Central memory CD8-positive, alpha-beta T cell (primary cell): ENCODE measurements around the gene MRPL48.
A peak's percentile ranks its signal among the peaks of the same experiment; 100 is the strongest.
"Not testable (repeated sequence)": the region's sequence is repeated elsewhere in the genome, so short reads cannot be mapped to it uniquely, and the experiment has no call there.

Experiments used
- ATAC-seq: fragments of 150-1000 bp; cut with Tn5 transposase; replicated peaks from 2 replicates; pipeline ENCODE4 v1.10.0; 2022; ENCODE audit warnings: mild to moderate bottlenecking, moderate FRiP score, moderate number of reproducible peaks; ENCODE audit not compliant: poor library complexity, severe bottlenecking; ENCODE audit errors: extremely low read depth
- DNase-seq, 2 donors: peaks; one replicate each; pipeline ENCODE4 v3.0.0; 2021; ENCODE audit warnings: low spot score in 2 of 2
- H3K27ac Mint-ChIP-seq: one replicate; pipeline ENCODE4 v1.8.0; 2022; ENCODE audit warnings: low read depth, mild to moderate bottlenecking, moderate library complexity, mixed read lengths
- H3K27me3 Mint-ChIP-seq: one replicate; pipeline ENCODE4 v1.8.0; 2022; ENCODE audit warnings: mixed read lengths
- H3K36me3 Mint-ChIP-seq: one replicate; pipeline ENCODE4 v1.8.0; 2022; ENCODE audit warnings: mild to moderate bottlenecking, moderate library complexity, mixed read lengths; ENCODE audit not compliant: insufficient read depth
- H3K4me1 Mint-ChIP-seq: one replicate; pipeline ENCODE4 v1.8.0; 2022; ENCODE audit warnings: mixed read lengths
- H3K4me3 Mint-ChIP-seq: one replicate; pipeline ENCODE4 v1.8.0; 2022; ENCODE audit warnings: mild to moderate bottlenecking, moderate library complexity, mixed read lengths
- H3K9me3 Mint-ChIP-seq: one replicate; pipeline ENCODE4 v1.8.0; 2022; ENCODE audit warnings: mixed read lengths

Gene MRPL48

DNA sequence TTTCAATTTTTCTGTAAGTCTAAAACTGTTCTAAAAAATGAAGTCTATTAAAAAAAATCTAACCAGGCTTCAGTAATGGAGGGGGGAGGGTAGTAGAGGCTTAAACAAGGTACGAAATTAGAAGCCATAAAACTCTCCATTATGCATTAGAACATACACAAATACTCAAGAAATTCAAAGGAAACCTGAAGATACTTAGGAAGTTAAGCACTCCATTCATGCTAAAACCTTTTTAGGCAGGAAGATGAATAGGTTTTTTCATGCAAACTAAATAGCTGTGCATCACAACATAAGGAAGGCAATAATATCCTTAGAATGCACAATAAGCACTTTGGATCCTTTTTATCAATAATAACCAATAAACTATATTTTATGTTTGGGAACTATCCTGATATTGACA, 29.2 kb upstream of the MRPL48 start:
- ATAC-seq (no peak), DNase-seq (no peak)
- Mint-ChIP-seq H3K27ac (no peak overlapping the region), H3K4me1 (peaks cover 45% of the 10 kb centered on the region), H3K4me3 (peak overlapping the region; percentile 92), H3K27me3 (no peaks in the 10 kb centered on the region), H3K36me3 (peaks cover 11% of the 10 kb centered on the region), H3K9me3 (no peaks in the 10 kb centered on the region)

DNA sequence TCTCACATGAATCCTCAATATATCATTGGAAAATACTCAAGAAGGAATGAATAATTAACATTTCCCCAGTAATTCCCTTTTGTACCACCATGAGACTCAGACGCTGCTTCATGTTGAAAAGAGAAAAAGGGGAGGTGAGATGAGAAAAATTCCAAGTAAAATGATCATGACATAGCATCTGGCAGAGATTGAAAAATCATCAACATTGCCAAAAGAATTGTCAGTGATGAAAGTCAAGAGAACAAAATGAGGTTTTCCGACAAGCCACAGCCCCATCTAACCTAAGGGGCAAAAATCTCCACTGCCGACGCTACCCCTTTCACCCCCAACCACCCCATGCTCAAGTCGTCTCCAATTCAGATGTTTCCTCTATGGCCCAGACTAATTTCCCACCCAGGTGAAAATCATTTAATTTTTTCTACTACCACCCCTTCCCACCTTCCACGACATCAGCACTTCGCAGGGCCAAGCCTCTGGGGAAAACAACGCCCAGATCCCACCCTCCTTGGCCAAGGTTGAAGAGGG, 28.0 kb upstream of the MRPL48 start:
- ATAC-seq (no peak), DNase-seq (no peak)
- peak overlapping the region; percentile 92 for H3K4me3 Mint-ChIP-seq
- no peaks in the 10 kb centered on the region for H3K9me3 Mint-ChIP-seq
- no peaks in the 10 kb centered on the region for H3K27me3 Mint-ChIP-seq
- H3K4me1 Mint-ChIP-seq, result peaks cover 39% of the 10 kb centered on the region
- peaks cover 10% of the 10 kb centered on the region for H3K36me3 Mint-ChIP-seq
- H3K27ac Mint-ChIP-seq, result peak overlapping the region; percentile 92

DNA sequence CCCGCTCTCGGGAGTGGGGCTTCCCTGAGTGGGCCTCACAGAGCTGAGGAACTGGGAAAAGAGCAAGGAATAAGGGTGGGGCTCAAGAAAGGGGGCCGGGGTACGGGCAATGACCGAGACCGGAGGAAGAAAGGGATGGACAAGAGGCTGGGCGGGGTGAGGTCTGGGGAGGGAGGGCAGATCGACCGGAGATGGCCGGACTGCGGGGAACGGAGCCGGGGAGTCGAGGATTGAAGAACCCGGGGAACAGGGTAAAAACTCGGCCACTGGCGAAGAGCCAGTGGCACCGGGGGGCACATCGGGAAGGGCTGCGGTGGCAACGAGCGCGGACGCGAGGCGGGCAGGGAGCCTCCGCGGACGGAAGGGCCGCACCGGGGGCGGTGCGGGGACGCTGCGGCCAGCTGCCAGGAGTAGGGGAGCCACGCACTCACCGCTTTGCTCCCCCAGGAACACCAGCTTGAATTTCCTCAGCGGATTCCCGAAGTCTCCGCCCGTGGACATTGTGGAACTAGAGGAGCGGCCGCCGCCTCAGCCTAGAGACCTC, 27.5 kb upstream of the MRPL48 start:
- Mint-ChIP-seq H3K36me3 (peaks cover 12% of the 10 kb centered on the region), H3K27ac (peak overlapping the region; percentile 92), H3K4me1 (peaks cover 39% of the 10 kb centered on the region), H3K4me3 (peak overlapping the region; percentile 92), H3K9me3 (no peaks in the 10 kb centered on the region), H3K27me3 (no peaks in the 10 kb centered on the region)
- no peak for ATAC-seq
- DNase-seq, result no peak

DNA sequence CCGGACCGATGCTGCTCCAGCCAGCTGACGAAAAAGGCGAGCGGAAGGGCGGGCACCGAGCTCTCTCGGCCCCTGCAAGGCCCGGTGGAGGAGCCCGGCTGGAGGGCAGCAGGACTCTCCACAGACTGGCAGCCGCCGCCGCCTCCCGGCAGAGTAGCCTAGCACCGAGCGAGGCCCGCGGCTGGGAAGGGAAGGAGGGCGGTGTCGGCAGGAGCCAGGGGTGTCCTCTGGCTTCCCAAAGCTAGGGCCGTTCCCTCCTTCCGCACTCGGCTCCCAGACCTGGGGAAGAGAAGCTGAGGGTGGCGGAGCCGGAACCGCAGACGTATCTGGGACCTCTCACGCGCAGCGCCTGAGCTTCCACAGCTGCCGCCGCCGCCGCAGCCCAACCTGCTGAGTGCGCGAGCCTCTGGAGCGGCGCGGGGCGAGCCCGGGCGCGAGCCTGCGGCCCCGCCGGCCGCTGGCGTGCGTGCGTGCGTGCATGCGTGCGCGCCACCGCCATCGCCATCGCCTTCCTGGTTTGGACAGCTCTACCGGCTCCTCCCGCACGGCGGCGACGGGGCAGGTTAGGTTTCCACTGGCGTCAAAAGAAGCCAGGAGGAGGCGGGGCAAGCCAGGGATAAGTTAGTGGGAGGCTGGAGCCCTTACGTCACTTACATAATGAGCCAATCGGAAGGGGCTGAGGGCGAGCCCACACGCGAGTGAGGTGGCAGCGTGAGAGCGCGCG, 26.8 kb upstream of the MRPL48 start, which contains the start of gene RAB6A:
RAB6A (minus strand) TSS at position 396 of the 724 bp plus-strand sequence. CDS start 439 bp downstream, outside the sequence.
- peak; percentile 96 to 99 for DNase-seq
- peak; percentile 89 for ATAC-seq
- Mint-ChIP-seq H3K4me3 (peak within 1 kb of the TSS; percentile 92), H3K9me3 (no peaks in the 10 kb centered on the region), H3K4me1 (peaks cover 34% of the 10 kb centered on the region), H3K36me3 (peaks cover 12% of the 10 kb centered on the region), H3K27me3 (peaks cover 1% of the 10 kb centered on the region), H3K27ac (peak within 1 kb of the TSS; percentile 92)

DNA sequence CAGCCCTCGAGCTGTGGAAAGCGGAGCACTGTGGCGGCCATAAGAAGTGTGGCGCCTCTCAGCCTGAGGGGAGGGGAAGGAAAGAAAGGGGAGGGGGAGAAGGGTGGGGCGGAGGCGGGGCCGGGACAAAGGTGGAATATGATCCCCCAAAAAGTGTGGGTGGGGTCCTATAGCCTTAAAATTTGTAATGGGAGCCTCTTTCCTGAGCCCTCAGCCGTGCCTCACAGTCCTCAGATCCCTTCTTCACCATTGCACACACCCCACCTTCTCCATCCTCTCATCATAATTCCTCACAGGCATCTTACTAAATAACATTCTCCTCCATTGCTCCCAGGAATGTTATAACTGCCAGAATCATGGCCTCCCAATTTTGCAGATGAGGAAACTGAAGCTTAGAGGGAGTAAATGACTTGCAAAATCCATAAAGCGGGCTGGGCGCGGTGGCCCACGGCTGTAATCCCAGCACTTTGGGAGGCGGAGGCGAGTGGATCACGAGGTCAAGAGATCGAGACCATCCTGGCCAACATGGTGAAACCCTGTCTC, 26.2 kb upstream of the MRPL48 start:
- no peak for DNase-seq
- peak overlapping the region; percentile 92 for H3K27ac Mint-ChIP-seq
- peaks cover 12% of the 10 kb centered on the region for H3K36me3 Mint-ChIP-seq
- peaks cover 8% of the 10 kb centered on the region for H3K27me3 Mint-ChIP-seq
- peak; percentile 11 for ATAC-seq
- peaks cover 34% of the 10 kb centered on the region for H3K4me1 Mint-ChIP-seq
- H3K9me3 Mint-ChIP-seq, result no peaks in the 10 kb centered on the region
- H3K4me3 Mint-ChIP-seq, result peak overlapping the region; percentile 92

DNA sequence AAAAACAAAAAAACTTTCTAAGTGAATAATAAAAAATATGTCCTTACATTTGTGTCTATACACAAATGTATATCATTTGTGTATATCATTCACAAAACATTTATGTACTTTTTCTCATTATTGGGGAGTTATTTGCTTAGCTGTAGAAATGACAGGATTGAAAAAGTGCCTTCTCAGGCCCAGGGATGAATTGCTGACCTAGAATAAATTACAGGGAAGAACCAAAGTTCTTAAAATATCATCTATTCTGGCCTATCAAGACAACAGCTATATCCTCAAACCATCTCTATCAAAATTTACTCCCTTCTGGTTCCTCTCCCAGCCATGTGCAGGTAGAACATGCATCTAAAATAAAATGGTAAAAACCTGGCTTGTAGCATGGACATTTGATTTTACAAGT, 24.9 kb upstream of the MRPL48 start:
- peaks cover 31% of the 10 kb centered on the region for H3K4me1 Mint-ChIP-seq

DNA sequence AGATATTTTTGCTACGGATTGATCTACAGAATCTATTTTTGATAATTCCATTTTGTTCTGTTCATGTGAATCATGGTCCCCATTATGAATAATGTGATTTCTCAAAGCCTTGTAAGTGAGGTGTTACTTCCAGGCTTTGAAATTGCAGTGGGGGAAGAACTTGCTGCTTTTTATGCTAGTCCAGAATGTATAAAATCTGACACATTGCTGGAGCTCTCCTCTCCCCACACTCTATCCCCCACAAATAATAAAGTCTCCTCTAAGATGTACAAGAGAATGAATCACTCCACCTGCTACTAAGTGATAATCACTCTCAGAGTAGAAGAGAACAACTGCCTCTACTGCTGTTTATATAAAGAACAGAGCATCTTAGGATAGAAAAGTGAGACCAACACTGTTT, 20.9 kb upstream of the MRPL48 start:
- Mint-ChIP-seq H3K27ac (no peak overlapping the region), H3K36me3 (peaks cover 6% of the 10 kb centered on the region), H3K27me3 (peaks cover 21% of the 10 kb centered on the region), H3K4me1 (no peaks in the 10 kb centered on the region), H3K4me3 (no peak overlapping the region), H3K9me3 (no peaks in the 10 kb centered on the region)
- ATAC-seq (no peak), DNase-seq (no peak)

More for the DNA sequence above, 24.9 kb upstream of the MRPL48 start:
- no peaks in the 10 kb centered on the region for H3K9me3 Mint-ChIP-seq
- no peak for ATAC-seq
- H3K36me3 Mint-ChIP-seq, result peaks cover 12% of the 10 kb centered on the region
- H3K4me3 Mint-ChIP-seq, result no peak overlapping the region
- DNase-seq, result no peak
- H3K27me3 Mint-ChIP-seq, result peaks cover 20% of the 10 kb centered on the region
- H3K27ac Mint-ChIP-seq, result no peak overlapping the region

DNA sequence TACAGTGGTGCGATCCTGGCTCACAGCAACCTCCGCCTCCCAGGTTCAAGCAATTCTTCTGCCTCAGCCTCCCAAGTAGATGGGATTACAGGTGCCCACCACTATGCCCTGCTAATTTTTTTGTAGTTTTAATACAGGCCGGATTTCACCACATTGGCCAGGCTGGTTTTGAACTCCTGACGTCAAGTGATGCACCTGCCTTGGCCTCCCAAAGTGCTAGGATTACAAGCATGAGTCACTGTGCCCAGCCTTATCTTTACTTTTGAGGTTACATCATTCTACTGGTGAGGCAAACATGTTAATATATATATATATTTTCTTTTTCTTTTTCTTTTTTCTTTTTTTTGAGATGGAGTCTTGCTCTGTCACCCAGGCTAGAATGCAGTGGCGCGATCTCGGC, 16.9 kb upstream of the MRPL48 start:
- not testable (repeated sequence) for ATAC-seq, DNase-seq, H3K4me1 Mint-ChIP-seq, H3K36me3 Mint-ChIP-seq, H3K4me3 Mint-ChIP-seq, H3K27ac Mint-ChIP-seq, H3K9me3 Mint-ChIP-seq
- peaks cover 20% of the 10 kb centered on the region for H3K27me3 Mint-ChIP-seq

DNA sequence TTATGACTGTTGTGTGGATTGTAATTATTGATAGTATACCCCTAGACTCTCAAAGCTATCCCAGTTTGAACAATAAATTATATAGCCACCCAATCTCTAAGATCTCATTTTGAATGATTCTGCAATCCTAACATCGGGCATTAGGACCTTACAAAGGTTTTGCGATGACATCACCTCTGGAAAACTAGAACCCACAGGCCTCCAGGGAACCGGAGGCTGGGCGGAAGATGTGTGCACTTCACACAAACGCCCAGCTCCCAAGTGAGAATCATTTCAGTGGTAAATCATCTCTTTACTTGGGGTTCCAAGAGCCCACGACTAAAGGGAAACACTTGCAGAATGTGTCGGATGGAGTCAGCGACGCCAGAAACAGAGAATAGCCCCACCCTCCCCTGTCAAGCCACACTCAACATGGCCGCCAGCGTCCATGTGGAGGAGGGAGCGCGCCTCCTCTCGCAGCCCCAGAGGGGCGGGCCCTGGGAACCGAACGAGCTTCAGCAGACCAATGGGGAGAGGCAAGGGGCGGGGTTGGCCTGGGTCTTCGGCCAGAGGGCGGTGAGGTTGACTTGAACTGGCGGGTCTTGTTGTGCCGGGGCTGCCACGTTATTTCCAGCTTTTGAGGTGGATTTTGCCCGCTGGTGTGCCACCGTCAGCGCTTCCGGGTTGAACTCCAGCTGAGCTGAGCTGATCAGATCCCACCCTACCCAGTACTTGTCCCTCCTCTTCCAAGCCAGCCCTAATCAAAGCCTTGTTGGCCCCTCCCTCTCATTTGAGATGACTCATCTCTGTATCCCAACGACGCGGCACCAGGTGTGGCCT, 8.4 kb upstream of the MRPL48 start:
- peaks cover 4% of the 10 kb centered on the region for H3K36me3 Mint-ChIP-seq
- DNase-seq, result peak; percentile 93 to 95
- H3K9me3 Mint-ChIP-seq, result no peaks in the 10 kb centered on the region
- H3K27me3 Mint-ChIP-seq, result no peaks in the 10 kb centered on the region
- H3K4me1 Mint-ChIP-seq, result peaks cover 11% of the 10 kb centered on the region
- peak; percentile 99 for ATAC-seq
- H3K4me3 Mint-ChIP-seq, result peak overlapping the region; percentile 87
- H3K27ac Mint-ChIP-seq, result peak overlapping the region; percentile 95

DNA sequence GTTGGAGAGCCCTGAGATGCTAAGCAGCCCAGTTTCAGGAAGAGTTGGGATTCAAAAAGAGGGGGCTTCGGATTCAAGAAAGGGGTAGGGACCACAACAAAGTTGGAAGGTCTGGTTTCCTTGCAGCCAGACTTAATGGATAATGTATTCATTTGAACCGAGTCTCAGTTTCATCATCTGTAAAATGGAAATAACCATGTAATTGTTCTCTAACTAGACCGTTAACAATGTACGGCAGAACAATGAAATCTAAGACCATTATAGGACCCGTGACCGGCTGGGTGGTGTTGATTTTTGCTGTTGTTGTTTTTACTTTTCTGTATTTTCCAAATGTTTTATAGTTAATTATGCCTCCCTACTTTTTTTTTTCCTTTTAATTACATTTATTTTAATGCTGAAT, 6.4 kb upstream of the MRPL48 start:
- ATAC-seq (no peak), DNase-seq (no peak)
- Mint-ChIP-seq H3K27me3 (no peaks in the 10 kb centered on the region), H3K27ac (no peak overlapping the region), H3K36me3 (peaks cover 4% of the 10 kb centered on the region), H3K4me3 (no peak overlapping the region), H3K9me3 (no peaks in the 10 kb centered on the region), H3K4me1 (peaks cover 11% of the 10 kb centered on the region)

DNA sequence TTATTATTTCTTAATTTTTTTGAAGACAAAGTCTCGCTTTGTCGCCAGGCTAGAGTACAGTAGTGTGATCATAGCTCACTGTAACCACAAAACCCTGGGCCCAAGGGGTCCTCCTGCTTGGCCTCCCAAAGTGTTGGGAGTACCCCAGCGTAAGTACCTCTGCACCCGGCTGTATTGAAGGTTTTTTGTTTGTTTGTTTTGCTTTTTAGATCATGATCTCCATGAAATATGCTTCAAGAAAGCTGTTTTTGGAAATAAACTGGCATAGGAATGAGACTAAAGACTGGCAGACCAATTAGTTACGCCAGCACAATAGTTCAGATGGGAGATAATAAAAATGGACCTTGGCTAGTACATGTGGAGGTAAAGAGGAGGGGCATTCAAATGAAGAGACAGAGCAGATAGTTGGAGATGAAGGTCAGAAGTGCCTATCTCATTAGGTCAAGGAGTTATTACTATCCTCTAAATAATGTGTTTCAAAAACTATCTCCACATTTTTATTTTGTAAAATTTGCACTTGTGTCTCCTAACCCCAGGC, 4.1 kb upstream of the MRPL48 start:
- no peak overlapping the region for H3K27ac Mint-ChIP-seq
- H3K9me3 Mint-ChIP-seq, result no peaks in the 10 kb centered on the region
- peaks cover 11% of the 10 kb centered on the region for H3K36me3 Mint-ChIP-seq
- H3K27me3 Mint-ChIP-seq, result no peaks in the 10 kb centered on the region
- H3K4me3 Mint-ChIP-seq, result no peak overlapping the region
- ATAC-seq, result no peak
- DNase-seq, result no peak
- peaks cover 19% of the 10 kb centered on the region for H3K4me1 Mint-ChIP-seq

DNA sequence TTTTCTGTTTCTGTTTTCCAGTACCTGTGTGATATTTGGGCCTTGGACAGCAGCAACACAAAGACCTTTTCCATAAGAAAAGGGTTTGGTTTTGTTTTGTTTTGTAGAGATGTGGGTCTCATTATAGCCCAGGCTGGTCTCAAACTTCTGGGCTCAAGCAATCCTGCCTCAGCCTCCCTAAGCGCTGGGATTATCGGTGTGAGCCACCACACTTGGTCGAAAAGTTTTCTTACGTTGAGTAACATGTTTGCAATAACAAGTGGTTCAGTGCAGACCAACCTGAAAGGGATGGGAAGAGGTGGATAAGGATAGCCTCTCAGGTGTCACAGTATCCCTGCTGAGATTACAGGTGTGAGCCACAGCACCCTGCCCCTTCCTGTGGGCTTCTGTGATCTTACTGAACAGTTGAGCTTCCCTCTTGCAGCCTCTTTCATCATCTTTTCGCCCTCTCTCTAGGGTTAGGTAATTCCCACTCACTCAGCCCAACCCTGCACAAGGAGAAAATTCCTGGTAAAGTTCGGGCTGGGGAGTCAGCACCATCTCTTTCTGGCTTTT, 3.5 kb upstream of the MRPL48 start:
- Mint-ChIP-seq H3K27me3 (no peaks in the 10 kb centered on the region), H3K27ac (no peak overlapping the region), H3K36me3 (peaks cover 9% of the 10 kb centered on the region), H3K4me1 (peaks cover 13% of the 10 kb centered on the region), H3K4me3 (no peak overlapping the region), H3K9me3 (no peaks in the 10 kb centered on the region)
- no peak for ATAC-seq
- no peak for DNase-seq
